ENCODE results near the gene SUFU.

SUFU gene

DNA sequence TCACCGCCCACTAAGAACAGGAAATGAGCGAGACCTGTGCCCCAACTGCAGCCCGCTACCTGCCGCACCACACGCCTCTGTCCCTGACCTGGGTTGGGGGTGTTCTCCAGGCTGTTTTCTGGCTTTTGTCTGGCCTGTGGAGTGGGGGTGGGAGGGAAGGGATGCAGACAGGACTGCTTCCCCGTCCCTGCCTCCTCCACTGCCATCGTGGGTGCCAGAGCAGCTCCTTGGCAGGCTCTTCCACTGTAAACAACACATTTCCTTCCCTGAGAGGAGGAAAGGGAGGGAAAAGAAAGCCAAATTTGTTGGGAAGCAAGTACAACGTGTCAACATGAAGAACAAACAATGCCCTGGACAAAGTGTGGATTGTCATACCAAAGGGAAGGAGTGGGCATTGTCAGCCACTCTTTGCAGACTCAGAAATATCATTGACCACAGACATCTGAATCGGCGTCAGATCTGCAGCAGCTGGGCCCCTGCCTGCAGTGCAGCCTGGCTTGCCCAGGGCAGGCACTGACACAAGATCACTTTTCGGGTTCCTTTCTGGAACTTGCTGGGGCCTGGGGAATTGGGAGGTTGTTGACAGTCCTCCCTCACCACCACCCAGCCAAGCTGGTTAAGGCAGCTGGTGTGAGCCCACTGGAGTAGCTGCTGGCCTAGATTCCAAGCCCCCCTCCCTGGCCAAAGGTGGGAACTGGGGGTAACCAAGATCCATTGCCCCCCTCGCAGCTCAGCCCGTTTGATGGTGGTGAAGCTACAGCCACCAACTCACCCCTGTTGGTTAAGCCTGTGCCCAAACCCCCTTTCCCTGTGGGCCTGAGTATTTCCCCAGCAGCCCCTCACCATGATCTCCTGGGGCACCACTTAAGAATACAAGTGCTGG is 117.9 kb downstream of the SUFU start:
- no peak for DNase-seq (ENCODE audit: extremely low read depth, insufficient read length)
- Histone ChIP-seq H3K27me3 (replicated peaks; ENCODE audit: control insufficient read depth, insufficient read depth, low read length) (no peaks in the 10 kb centered on the region), H3K36me3 (ENCODE audit: control insufficient read depth, insufficient read depth, low read length) (peaks cover 3% of the 10 kb centered on the region), H3K4me3 (replicated peaks; ENCODE audit: low read depth, low read length) (no peak overlapping the region)
- TF ChIP-seq CTCF (IDR thresholded peaks at IDR 0.05; ENCODE audit: insufficient read depth, low read length, poor library complexity, severe bottlenecking), result no peak

GRCh38 chr10:102624094-102624493 is 120.3 kb downstream of the SUFU start:
- no peaks in the 10 kb centered on the region for H3K36me3 ChIP-seq (ENCODE audit: control insufficient read depth, insufficient read depth, low read length)
- TF ChIP-seq CTCF (IDR thresholded peaks at IDR 0.05; ENCODE audit: insufficient read depth, low read length, poor library complexity, severe bottlenecking), result no peak
- no peak overlapping the region for H3K4me3 ChIP-seq (replicated peaks; ENCODE audit: low read depth, low read length)
- no peak for DNase-seq (ENCODE audit: extremely low read depth, insufficient read length)
- no peaks in the 10 kb centered on the region for H3K27me3 ChIP-seq (replicated peaks; ENCODE audit: control insufficient read depth, insufficient read depth, low read length)

DNA sequence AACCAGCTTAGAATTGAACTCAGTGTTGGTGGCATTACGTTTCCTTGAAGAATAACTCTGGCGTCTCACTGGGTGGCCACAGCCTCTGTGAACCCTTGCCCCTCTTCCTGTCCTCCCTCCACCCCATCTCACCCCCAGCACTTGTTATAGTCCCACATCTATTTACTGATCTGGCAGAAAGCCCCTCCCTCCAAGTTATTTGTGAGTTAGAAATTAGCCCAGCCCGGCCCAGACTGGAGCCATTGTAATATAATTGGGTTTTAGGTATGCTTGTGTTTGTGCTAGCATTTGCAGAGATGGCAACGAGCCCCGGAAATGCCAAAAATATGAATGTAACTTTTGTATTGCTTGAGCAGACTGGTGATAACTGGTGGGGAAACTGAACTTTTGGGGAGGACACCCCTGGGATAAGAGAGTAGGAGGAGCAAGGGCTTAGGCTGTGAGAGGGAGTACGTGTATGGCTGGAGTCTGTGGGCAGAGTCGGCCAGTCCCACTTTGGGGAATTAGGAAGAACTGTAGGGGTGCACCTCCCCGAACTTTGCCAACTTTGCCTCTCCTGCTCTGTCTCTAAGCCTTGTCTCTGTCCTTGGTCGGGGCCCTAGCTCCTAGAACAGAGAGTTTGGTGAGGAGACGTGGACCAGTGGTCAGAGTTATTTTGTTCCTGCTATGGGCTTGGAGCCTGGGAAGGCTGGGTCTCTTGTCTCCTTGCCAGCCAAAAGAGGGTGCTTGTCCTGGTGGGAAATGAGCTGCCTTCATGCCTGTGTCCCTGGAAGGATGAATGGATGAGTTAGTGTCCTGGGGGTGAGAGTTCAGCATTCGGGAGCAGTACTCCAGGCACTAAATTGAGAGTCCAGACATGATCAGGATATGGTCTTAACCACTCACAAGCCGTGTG is 121.2 kb downstream of the SUFU start:
- Histone ChIP-seq H3K27me3 (replicated peaks; ENCODE audit: control insufficient read depth, insufficient read depth, low read length) (no peaks in the 10 kb centered on the region), H3K4me3 (replicated peaks; ENCODE audit: low read depth, low read length) (no peak overlapping the region), H3K36me3 (ENCODE audit: control insufficient read depth, insufficient read depth, low read length) (no peaks in the 10 kb centered on the region)
- TF ChIP-seq CTCF (IDR thresholded peaks at IDR 0.05; ENCODE audit: insufficient read depth, low read length, poor library complexity, severe bottlenecking), result no peak
- DNase-seq (ENCODE audit: extremely low read depth, insufficient read length), result no peak

DNA sequence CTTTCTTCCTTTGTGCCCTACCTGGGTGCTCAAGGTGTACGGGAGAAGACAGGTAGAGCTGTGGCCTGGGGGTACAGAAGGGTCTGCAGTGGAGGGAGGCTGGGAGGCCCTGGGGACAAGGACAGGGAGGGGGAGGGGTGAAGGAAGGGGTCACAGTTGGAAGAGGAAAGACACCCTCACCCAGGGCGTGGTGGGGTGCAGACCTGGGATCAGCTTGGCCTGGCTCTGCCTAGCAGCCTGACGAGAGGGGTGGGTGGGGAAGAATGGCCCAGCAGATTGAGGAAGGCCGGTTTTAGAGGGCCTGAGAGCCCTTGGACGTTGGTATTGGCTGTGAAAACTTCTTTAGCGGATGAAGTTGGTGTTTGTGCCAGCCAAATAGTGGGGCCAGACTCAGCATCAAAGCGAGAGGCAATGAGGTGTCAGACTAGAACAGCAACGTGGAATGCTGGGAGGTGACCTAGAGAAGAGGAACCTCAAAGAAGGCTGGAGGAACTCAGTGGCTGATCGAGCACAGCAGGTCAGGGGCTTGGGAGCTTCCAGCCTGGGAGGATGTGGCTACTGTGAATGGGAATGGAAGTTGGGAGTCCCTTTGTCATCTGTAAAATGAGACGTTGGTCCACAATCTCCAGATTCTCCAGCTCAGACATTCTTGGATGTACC is 122.4 kb downstream of the SUFU start:
- Histone ChIP-seq H3K4me3 (replicated peaks; ENCODE audit: low read depth, low read length) (no peak overlapping the region), H3K36me3 (ENCODE audit: control insufficient read depth, insufficient read depth, low read length) (no peaks in the 10 kb centered on the region), H3K27me3 (replicated peaks; ENCODE audit: control insufficient read depth, insufficient read depth, low read length) (no peaks in the 10 kb centered on the region)
- no peak for DNase-seq (ENCODE audit: extremely low read depth, insufficient read length)
- TF ChIP-seq CTCF (IDR thresholded peaks at IDR 0.05; ENCODE audit: insufficient read depth, low read length, poor library complexity, severe bottlenecking), result no peak

GRCh38 chr10:102627291-102627735 is 123.5 kb downstream of the SUFU start:
- H3K27me3 ChIP-seq (replicated peaks; ENCODE audit: control insufficient read depth, insufficient read depth, low read length), result no peaks in the 10 kb centered on the region
- H3K4me3 ChIP-seq (replicated peaks; ENCODE audit: low read depth, low read length), result no peak overlapping the region
- no peaks in the 10 kb centered on the region for H3K36me3 ChIP-seq (ENCODE audit: control insufficient read depth, insufficient read depth, low read length)
- DNase-seq (ENCODE audit: extremely low read depth, insufficient read length), result no peak
- no peak for TF ChIP-seq CTCF (IDR thresholded peaks at IDR 0.05; ENCODE audit: insufficient read depth, low read length, poor library complexity, severe bottlenecking)
